GM19395 (cell line): ENCODE measurements around the gene EFNA2.

Source experiments
- ATAC-seq: cut with Tn5 transposase; IDR thresholded peaks from one replicate; pipeline ENCODE4 v1.9.1; 2021; ENCODE audit warnings: mild to moderate bottlenecking, moderate library complexity; ENCODE audit not compliant: unreplicated experiment

Gene EFNA2

DNA sequence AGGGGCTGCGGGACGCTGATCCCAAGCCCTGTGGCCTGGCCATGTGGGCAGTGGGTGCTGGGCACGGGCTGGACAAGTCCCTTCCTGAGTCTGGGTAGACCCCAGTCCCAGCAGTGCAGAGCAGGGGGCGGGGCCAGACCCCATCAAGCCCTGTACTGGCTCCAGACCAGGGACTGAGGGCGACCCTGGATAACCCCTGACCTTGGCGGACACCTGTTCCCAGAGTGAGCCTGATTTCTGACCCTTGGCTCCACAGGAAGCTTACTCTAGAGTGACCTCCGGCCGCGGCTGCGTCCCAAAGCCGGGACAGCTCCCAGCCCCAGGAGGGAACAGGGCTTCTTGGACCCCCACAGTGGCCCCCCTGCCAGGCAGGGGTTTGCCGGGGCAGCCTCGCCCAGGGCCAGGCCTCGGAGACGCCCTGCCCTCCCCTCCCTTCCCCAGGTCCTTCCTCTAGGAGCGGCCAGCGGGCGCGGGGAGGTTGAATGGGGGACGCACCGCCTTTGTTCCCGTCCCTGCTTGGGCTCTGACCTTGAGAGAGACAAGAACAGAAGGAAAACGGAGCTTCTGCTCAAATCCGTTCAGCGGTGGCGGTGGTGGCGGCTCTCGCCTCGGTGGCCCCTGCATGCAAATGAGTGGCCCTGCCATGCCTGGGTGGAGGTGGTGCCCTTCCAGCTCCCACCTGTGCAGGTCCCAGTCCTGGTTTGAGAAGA is 2.3 kb upstream of the EFNA2 start:
- no peak for ATAC-seq

DNA sequence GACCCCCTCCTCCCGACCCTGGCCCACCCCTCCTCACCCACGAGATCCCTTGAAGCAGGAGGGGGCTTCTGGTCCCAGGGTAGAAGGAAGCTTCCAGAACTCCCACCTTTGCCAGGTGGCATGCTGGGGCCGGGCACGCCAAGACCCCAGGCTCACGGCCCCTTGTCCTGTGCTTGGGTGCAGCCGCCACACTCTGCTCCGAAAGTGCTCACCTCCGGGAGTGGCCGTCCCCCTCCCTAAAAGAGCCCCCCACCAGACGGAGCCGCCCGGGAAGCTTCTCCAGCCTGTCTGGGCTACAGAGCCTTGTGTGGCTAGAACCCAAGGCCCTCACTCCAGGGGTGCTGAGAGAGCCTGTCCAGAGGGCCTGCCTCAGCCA is 1.8 kb upstream of the EFNA2 start:
- no peak for ATAC-seq

DNA sequence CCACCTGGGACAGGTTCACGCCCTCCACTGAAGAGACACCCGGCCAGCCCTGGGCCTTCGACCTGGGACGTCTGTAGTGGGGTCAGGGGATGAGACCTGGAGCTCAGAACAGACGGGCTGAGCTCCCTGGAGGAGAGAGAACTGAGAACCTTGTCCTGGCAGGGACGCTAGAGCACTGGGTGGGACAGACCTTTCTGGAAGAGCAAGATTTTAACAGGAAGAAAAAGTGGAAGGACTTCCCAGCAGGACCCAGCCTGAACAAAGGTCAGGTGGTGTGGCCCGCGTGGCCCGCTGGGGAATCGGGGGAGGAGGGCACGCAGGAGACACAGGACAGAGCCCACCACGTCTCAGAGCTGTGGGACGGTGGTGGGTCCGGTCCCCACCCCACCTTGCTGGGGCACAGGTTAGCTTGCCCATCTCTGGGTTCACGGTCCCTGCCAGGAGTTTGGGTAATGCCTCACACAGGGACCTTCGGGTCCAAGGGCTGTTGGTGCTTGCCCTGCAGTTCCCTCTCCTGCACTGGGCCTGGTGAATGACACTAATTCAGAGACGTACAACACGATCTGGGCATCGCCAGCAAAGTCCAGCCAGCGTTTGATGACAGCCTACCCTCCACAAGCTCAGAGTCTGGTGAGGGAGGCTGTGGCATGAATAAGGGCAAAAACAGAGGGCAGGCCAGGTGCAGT is 1.2 kb upstream of the EFNA2 start:
- no peak for ATAC-seq

- ATAC-seq, result no peak
Observed at GRCh38 chr19:1284979-1285736, 515 bp upstream of the EFNA2 start.

GRCh38 chr19:1286487-1287353 is 1.0 kb downstream of the EFNA2 start:
- no peak for ATAC-seq

DNA sequence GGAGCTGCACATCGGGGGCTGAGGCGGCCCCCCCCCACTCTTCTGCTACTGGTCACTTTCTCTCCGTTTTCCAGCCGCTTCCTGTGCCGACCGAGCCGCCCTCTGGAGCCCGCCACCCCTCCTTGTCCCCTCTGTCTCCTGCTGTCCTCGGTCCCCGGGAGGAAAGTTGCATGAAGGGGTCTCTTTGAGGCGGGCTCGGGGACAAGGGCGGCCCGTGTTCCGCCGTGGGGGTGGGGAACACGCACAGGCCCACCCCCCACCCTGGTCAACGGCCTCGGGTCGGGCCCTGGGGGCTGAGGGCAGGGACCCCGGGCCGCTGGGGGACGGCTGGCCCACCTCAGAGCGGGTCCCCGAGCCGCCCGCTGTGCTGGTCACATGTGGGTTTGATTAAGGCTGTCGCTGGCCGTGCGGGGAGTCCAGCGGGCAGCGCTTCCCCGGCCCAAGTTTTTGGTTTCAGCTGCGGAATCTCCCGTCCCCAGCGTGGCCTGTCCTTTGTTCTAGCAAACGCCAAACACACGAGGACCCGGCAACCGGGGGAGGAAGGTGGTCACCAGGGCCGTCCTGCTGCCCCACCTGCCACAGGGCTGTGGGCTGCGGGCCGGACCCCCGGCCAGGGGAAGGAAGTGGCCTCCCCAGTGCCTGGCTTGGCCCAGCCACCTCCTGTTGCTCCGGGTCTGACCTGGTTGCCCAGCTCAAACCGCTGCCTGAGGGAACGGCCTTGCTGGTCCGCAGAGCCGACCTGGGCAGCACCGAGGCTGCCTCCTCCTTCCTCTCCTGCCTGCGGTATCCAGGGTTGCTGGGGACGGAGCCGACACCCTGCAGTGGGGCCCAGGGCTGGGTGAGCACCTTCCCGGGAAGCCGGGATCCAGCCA is 1.9 kb downstream of the EFNA2 start:
- no peak for ATAC-seq

DNA sequence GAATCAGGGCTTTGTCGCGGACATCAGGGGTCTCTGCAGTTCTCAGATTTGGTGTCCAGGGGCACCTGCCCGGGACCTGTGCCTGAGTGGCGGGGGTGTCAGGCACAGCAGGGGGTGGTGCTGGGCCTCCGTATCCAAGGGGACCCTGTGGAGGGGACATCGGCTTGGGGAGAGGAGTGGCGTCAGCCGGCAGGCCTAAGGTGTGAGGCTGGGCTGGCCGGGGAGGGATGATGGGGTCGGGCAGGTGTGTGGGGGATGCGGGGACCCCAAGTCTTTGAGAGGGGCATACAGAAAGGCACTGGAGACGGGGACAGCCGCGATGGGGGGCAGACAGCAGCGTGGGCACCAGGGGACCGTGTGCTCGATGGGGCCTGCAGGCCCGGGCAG is 2.5 kb downstream of the EFNA2 start:
- ATAC-seq, result no peak

GRCh38 chr19:1288833-1289685 is 3.4 kb downstream of the EFNA2 start:
- no peak for ATAC-seq

GRCh38 chr19:1289686-1290025 is 4.0 kb downstream of the EFNA2 start:
- ATAC-seq, result no peak

DNA sequence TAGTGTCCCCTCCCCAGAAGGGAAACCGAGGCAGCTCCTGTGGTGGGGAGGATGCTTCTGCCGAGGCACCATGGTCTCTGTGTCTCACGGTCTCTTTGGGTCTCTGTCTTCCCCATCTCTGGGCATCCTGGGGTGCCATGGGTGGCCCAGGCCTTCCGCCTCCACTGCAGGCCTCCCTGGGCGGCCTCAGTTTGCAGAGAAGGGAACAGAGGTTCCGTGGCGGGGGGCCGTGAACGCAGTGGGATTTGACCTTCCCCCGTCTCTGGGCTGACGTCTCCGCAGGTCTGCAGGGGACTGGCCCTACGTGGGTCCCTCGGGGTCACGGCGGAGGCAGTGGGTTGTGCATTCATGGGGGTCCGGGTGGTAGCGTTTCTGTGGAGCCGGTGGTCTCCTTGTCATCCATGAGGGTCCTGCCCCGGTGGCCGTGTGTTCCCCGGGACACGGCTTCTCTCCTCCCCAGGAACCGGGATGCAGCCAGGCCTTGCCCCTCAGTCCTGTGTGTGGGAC is 4.6 kb downstream of the EFNA2 start:
- no peak for ATAC-seq

- ATAC-seq, result no peak
Observed at GRCh38 chr19:1290703-1291651, 5.3 kb downstream of the EFNA2 start.

DNA sequence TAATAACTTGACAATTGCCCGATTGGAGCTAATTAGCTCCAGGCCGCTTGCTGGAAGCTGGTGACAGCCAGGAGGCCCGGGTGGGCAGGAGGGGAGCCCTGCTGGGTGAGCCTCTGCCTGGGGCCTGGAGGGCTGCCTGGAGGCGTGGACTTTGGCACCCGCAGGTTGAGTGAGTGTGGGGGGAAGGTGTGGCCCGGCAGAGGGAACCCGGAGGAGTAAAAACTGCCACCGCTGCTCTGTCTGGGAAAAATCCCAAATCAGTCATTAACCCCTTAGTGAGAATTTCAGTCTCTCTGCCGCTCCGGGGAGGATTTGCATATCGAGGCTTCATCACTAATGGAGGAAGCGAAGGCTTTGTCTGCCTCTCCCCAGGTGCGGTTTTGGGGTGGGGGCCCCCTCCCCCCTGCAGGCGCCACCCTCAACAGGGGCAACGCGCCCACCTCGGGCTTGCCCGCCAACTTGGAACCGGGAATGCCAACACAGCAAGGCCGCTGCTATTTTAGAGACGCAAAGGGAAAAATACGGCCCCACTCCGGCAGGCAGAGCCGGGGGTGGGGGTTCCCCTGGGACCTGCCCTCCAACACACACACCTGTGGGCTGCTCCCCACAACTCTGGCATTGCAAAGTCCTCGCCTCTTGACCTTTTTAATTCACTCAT is 6.2 kb downstream of the EFNA2 start:
- ATAC-seq, result no peak

- no peak for ATAC-seq
Observed at GRCh38 chr19:1292419-1293151, 6.9 kb downstream of the EFNA2 start.

- no peak for ATAC-seq
Observed at GRCh38 chr19:1293782-1294604, 8.3 kb downstream of the EFNA2 start.

- no peak for ATAC-seq
Observed at GRCh38 chr19:1294688-1295087, 9.0 kb downstream of the EFNA2 start.
